NCI-H2196 treated with DMSO at 0.1 percent for 48 hours (cell line): ENCODE measurements around the gene HOXA6.
A peak's percentile ranks its signal among the peaks of the same experiment; 100 is the strongest.

ENCODE experiments used
- DNase-seq: peaks from one replicate; lab custom pipeline; 2025; ENCODE audit not compliant: unreplicated experiment; lab: John Stamatoyannopoulos, UW

The HOXA6 gene

DNA sequence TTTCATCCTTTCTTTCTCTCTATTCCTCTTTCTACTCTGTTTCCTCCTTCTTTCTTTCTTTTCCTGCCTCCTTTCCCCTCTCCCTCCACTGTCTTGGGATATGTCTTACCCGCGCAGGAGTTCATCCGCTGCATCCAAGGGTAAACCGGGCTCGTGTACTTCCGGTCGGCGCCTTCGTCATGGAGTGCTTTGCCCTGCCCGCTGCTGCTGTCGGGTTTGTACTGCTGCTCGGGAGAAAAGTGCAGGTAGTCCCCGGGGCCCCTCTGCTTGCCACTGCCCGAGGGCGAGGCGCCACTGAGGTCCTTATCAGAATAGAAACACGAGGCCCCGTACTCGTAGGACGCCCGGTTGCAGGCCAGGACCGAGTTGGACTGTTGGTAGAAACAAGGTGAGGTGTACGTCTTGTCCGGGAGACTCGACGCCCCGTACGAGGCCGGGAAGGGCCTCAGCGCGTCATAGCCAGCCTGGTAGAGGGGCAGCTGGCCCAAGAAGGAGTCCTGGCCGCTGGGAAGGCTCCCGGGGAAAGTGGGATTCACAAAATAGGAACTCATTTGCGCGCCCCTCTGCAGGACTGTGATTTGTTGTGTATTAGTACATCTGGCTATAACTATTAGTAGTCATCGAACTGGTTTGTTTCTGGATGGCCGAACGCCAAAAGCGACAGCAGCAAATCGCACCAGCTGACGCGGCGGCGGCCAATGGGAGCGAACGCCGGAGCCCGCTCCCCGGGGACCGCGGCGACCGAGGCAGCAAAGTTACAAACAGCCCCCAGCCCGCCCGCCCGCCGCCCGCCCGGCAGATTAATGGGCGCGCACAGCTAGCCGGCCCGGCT is at the start of gene HOXA6:
HOXA6 (minus strand) TSS at position 576 of the 832 bp plus-strand sequence; CDS start at position 551, 25 bp downstream.
- no peak for DNase-seq

DNA sequence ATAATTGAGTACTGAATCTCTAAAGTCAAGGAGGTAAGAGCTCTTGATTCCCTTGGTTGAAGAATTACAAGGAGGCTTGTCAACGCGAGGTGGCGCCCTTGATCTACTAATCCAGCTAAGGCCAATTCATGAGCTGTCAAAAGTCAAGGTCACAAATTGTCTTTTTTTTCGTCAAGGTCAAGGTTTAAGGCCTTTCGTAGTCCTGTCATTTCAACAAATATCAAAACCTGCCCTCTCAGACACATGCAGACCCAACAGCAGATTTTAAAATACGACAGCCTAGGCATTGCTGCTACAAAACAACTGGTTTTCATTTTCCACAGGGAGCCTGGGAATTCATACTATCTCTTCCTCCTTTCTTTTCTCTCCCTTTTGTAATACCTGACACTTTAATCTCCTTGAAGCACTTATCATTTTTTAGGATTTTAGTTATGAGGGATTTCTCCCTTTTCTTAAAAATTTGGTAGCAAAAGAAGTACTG is 48.8 kb upstream of the HOXA6 start:
- DNase-seq = peak; percentile 23

DNA sequence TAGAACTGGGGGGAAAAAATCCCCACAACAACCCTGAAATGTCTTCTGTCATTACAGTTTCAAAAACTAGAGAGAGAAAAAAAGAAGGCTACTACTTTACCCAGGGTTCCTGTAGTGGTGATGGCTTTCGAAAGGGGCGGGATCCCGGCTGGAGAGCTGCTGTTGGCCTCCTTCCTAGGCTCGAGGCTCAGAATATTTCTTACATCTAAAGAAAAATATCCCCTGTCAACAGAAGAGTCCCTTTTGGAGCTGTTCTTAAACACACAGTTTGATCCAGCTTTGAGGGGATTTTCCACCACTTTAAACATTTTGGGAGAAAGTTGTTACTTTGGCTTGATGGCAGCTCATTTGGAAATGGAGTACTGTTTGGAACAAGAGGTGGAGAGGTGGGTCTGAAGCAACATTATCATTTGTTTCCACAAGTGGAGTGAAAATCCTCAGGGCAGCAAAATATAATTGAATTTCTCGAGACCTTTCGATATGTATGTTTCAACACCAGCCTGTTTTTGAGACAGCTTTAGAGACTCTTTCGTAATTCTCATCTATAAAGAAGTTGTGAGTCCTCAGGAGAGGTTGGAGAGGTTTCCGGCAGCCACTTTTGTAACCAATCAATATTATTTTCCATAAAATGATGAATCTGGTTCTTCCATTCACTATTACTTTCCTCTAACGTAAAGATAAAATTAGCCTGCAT is 47.3 kb upstream of the HOXA6 start:
- no peak for DNase-seq

DNA sequence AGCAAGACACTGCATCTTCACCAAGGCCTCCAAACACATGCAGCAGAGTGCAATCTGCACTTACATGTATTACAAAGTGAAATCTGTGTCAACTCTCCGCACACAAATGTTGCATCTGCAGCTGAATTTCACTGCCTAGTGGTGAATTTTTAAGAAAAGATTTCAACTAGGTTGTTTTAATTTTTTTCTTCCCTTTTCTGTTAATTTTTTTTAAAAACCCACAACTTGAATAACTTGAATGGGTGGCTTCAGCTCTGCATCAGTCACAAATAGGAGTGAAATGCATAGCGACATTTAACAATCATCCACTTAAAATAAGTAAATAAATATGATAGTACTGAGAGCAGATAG is 46.4 kb upstream of the HOXA6 start:
- DNase-seq = no peak

DNA sequence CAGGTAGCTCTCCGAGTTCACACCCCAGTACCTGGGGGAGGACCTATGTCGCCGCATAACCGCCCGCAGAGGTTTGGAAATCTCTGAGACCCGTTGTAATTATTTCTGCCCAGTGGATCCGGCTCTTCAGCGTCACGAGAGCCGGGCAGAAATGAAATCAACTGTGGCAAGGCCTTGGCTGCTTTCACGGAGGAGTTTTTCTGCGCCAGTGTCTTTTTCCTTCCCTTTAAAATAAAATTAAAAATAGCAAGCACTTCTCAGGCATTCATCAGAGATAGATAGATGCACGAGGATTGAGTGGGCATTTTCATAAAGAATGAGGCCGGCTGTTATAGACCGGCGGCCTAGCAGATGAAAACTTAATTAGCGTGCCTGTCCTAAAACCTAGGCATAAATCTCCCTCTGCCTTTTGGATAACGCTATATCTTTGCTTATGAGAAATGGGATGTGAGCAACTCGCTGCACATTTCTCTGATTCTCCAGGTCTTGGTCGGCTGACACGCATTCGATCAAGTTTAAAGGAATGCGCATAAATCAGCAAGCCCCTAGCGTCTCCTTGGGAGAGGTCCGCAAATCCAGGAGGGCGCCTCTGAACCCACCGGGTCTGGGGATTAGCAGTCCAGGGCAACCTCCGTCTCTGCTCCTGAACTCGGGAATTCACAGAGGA is 45.9 kb upstream of the HOXA6 start:
- DNase-seq = no peak

DNA sequence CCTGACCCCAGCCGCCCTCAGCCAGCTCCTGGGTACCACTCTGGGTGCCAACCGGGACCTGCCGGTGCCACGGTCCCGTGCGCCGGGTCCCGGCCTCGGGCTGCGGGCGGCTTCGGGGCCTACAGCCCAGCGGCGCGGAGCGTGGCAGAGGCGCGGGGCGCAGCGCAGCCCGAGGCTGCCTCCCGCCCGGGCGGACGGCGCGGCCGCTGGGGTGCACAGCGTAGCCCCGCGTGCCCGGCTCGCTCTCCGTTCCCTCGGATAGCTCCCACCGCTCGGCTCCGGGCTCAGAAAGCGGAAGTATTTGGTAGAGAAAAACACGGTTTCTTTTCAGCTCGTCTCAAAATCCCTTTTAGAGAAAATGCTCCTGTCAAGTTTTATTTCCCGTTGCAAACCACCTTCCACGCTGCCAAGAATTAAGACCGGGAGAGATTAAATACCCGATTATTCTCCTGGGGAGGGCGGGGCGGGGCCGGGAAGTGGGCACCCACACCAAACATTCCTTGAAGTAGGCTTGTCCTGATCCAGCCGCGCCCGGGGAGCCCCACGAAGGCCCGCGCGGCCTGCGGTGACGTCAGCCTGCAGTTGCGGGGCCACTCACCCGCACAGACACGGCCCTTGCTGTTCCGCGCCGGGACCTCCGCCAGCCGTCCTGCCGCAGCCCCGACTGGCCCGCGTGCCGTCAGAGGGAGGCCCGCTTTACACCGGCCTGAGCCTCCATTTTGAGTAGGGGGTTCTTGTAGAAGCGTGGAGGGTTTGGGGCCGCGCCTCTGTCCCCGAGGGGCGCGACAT is 45.2 kb upstream of the HOXA6 start:
- no peak for DNase-seq

DNA sequence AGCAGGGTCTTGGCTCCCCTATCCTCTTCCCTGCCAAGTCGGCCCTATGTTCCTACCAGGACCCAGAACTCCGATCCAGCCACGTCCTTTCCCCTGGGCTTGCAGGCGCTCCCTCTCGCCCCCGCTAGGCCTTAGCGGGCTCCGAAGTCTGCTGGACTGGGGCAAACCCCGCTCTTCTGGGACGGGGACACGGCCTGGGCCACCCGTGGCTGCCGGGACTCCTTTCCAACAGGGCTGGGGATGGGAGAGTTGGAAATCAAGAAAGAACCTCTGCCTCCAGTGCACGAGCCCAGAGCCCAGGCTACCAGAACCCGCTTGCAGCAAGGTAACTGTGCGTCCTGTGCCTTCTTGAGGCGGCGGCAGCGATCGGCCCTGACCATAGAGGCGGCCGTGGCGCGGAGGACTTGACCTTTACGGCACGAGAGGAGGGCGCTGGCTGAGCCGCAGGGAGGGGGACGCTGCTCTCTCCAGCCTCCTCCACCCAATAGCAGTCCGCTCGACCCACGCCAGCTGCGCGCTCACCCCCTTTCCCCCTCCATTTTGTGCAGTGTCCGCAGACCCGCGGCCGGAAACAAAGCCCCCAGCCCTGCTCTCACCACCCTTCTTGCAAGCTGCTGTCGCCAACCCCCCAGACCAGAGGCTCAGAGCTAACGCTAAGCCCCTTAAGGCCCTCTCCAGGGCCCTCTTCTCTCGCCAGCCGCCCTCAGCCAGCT is 44.4 kb upstream of the HOXA6 start:
- DNase-seq = no peak

DNA sequence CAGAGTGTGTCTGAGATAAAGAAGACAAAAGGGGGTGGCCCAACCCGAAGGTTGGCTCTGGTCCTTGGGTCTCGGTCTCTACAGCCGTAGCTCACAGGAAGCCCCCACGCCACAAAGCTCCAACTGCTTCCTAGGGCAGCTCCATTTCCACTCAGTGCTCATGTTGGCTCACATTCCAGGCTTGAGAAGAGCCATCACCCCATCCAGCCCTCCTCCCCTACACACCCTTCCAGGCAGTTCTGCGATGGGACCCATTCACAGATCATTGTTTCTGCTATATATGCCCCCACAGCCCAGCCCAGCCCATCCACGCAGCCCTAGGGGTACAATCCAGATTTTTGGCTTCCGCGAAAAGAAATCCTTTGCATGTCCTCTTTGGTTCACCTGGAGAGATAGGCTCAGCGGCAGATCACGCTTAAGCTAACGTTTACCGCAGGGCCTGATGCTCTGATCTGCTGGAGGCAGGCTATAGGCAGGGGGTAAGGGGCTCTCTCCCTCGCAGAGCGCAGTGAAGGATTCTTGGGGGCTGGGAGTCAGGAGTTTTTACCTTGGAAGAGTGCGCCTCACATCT is 43.7 kb upstream of the HOXA6 start:
- no peak for DNase-seq

DNA sequence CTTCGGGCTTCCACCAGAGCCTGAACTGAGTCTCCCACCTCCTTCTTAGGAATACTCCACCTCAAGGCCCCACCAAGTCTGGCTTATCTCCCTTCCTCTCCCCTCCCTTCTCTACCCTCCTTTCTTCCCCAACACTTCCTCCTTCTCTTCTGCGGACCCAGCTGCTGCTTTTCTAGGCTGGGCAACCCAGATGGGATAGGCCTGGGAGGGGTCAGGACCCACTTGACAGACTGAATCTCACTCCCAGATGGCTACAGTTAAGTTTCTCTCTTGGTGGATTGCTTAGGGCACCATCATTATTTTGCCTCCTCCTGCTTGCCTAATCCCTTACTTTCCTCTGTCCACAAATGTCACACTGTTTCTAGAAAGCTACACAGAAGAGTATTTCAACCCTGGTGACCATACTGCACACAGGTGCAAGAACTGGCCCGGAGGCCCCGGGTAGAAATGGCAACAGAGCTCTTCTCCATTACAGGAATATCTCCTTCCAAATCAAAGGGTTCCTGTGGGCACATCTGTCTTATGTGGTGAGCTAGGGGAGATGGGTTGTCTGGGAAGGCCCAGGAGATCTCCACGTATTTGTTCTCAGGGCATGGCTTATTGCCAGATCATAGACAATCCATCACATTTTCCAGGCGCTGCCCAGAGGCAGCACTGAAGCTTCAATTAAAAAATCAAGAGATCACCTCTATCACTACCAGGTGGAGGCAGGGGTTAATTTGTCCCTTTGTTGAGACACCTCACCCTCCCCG is 42.6 kb upstream of the HOXA6 start:
- no peak for DNase-seq

DNA sequence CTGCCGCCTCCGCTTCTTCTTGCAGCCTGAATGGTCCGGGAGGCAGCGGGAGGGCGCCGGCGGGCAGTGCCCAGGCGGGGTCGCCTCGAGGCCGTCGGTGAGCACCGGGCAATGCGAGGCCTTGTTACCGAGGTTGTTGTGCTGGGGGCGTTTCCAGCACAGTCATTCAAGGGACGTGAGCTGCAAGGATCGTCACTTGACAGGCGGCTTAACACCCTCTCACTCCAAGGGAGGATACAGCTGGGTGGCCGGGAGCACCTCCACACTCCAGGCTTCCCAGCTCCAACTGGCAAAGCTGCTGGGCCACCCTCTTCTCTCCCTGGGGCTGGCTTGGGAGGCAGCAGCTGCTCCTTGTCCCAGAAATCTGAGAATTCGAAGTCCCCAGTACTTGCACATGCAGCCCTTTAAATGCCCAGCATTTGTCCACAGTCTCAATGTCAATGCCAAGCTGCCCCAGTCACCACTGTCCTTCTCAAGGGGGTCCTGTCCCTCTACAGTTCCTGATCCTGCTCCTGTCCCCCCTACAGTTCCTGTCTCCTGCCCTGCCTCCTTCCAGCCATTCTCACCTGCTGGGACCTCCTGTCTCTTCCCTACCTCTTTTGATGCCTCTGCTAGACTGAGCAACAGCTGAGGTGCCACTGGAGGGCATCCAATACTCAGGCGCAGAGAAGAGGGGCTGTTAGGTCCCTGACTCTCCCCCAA is 41.9 kb upstream of the HOXA6 start:
- DNase-seq = no peak

DNA sequence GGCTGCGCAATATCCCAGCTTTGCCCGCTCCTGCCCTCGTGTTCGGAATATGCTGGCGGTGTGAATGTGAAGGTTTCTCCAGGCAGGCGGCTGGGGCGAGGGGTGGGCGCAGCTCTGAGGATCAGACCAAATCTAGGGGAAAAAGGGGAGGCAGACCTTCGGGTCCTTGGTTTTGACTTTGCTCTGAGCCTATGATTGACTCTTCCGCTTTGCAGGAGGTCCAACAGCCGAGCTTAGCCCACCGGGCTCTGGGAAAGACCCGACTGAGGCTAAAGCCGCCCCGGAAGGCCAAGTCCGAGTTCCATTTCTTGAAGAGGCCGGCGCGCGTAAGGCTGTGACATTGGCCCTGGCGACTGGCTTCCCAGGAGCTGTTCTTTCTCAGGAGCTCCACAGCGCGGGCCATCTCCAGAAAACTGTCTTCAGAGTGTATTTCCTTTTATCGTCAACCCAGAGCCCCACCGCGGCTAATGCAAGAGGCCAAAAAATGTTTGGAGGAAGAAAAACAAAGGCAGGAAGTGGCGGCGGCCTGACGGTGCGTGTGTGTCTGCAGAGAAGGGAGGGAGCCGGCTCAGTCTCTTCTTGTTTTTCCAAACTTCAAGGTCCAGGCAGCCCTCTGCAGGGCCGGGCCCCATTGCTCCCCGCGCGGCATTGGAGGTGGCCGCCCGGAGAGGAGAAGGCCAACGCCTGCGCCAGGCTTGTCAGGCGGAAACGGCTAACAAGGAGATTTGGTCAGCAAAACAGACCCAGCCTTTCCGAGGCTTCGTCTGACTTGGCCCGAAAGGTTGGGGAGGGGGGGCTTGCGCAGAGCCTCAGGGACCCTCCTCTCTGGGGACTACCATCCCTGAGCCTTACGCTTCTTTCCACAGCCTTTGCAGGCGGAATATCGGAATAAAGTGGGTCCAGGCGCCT is 41.1 kb upstream of the HOXA6 start:
- DNase-seq = no peak

DNA sequence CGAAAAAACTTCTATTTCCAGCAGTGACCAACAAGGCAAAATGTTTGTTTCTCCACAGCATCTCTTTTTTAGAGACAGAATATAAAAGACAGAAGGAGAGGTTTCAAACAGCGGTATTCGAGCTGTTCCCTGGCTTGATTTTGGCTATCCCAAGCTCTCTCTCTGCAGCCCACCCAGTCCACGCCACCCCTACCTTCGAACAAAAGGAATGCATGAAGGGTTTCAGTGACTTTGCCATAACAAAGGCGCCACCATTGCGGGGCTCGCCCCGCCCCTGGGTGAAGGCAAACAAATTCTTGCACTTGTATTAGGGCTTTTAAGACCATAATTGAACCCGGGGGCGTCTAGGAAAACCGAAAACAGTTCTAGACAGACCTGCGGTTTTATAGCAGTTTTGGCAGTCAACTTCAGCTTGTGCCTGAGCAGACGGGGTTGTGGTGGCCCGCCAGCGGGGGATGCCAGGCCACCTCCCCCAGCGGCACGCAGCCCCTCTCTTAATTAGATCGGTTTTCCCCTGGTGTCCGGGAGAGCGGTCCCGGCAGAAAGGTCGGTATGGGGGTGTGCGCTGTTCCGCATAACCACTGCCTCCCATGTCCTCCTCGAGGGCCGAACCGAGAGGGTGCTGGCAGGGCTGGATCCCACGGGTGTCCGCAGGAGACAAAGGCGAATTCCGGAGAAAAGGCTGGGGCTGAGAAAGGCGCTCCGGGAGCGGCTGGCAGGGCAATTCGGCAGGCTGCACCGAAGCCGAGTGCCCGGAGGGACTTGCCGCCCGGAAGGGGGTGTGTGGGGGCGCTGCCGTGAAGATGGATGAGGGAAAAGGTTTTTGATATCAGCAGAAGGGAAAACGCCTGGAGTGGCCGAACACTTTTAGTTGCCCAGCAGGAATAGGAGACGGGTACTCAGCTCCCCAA is 40.2 kb upstream of the HOXA6 start:
- no peak for DNase-seq

DNA sequence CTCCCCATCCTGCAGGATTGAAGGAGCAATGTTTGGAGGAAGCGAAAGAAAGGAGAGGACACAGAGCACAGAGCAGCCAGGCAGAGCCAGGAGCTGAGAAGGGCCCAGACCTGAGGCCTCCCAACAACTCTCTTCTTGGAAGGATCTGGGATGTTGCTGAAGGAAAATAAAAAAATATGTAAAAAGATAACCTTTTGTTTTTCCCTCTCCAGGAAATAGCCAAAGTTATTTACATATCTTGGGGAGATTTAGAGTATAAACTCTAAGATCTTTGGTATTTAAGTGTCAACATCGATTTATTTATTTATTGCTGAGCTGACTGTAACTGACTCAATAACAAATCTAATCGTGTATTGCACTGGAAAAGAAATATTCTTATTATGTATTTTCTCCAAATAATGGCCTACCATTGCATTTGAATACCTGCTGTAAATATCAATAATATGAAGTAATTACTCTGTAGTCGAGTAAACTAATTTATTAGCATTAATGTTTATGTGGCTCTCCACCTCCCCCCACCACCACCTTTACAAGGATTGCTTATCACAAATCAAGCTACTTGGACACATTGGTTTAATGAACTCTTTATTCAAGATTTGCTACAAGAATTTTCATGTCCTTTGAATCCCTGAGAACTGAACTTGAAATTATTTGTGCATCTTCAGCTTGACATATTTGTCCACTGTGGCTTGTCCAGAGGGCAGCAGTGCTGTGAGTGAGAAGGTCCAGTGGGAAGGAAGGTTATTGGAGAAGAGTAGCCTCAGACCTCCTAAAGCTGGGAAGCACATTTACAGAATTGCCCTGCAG is 39.3 kb upstream of the HOXA6 start:
- DNase-seq = no peak

DNA sequence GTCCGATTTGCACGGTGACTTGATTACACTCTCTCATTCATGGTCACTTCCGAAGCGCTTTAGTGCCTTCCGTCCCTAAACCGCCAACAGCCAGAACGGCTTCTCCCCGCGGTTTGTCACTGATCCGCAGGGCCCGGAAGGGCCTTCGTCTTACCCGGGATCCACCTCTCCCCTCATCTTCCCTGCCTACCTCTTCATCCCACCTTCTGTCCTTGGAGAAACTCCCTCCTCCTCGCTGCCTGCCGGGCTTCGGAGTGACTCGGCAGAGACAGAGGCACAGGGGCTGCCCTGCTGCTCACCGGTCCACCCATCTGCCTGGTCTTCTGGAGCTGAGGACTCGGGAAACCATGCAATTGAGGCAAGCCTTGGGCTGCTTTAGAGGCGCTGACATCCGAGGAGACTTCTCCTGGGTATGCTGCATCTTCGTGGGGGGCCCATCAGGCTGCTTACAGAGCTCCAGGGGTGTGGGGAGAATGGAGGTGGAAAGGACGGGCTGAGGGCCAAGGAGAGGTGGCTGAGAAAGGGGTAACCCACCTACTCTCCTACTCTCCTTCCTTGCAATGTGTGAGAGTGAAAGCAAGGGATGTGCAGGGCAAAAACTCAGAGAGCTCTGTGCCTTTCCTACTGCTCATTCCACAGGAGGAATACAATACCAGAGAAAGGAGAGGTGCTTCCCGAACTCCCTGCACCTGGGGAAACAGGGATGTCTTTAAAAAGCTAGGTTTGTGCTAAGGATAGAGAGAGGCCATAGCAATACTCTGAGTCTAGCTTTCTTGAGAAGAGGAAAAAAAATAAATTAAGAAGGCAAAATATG is 38.5 kb upstream of the HOXA6 start:
- DNase-seq = no peak
